GM23338 (cell line): Measurements from ENCODE around the gene CDKN1C.

ENCODE experiments used
- CREB1 ChIP-seq: fragments of 250-450 bp; sonication (Bioruptor Pico); IDR thresholded peaks from 2 replicates; pipeline ENCODE4 v1.5.0; 2020; ENCODE audit warnings: low read depth, mild to moderate bottlenecking, moderate library complexity
- CTCF ChIP-seq, 2 experiments: fragments of 200-600 bp in 1 of 2; sonication (generic) in 1 of 2; conservative IDR thresholded peaks; 2 replicates each; pipeline versions ENCODE4 v1.5.1 to v1.6.1; 2016 to 2017; ENCODE audit warnings: antibody characterized with exemption in 2 of 2, low read depth in 2 of 2, mild to moderate bottlenecking in 2 of 2, moderate library complexity in 1 of 2
- EZH2 ChIP-seq: fragments of 200-600 bp; sonication (generic); IDR thresholded peaks from one replicate; pipeline ENCODE4 v1.8.0; 2017; ENCODE audit warnings: antibody characterized with exemption, mild to moderate bottlenecking, low read depth; ENCODE audit not compliant: unreplicated experiment
- JUNB ChIP-seq: IDR thresholded peaks from one replicate; pipeline ENCODE4 v1.6.1; 2016; ENCODE audit warnings: antibody characterized with exemption; ENCODE audit not compliant: unreplicated experiment
- NANOG ChIP-seq: IDR thresholded peaks from 2 replicates; pipeline ENCODE4 v1.6.1; 2016; ENCODE audit warnings: antibody characterized with exemption, borderline replicate concordance
- POLR2AphosphoS5 ChIP-seq: IDR thresholded peaks from 2 replicates; pipeline ENCODE4 v1.6.1; 2016; ENCODE audit warnings: antibody characterized with exemption, low read depth

GRCh38 chr11:2901854-2902783, 16.5 kb upstream of the CDKN1C start:
- TF ChIP-seq CREB1 (CRISPR knock-in tag) (no peak), CTCF (conservative IDR thresholded peaks at IDR 0.05; ENCODE audit: low read depth in 2 of 2) (no peak), EZH2 (no peak), JUNB (no peak), NANOG (no peak), POLR2AphosphoS5 (peak; percentile 71)
